ENCODE data around the gene HSPA1L. TPM values are rescaled to one million over a fixed set of nuclear protein-coding genes. Genes with fewer than 3 reads are reported as not detected.
"Not testable (repeated sequence)": the region's sequence is repeated elsewhere in the genome, so short reads cannot be mapped to it uniquely, and the experiment has no call there.

The HSPA1L gene
- 0.70 TPM for polyA plus RNA-seq (2013, experiment 1 of 2)
- polyA plus RNA-seq (2013, experiment 2 of 2) = 0.64 TPM

DNA sequence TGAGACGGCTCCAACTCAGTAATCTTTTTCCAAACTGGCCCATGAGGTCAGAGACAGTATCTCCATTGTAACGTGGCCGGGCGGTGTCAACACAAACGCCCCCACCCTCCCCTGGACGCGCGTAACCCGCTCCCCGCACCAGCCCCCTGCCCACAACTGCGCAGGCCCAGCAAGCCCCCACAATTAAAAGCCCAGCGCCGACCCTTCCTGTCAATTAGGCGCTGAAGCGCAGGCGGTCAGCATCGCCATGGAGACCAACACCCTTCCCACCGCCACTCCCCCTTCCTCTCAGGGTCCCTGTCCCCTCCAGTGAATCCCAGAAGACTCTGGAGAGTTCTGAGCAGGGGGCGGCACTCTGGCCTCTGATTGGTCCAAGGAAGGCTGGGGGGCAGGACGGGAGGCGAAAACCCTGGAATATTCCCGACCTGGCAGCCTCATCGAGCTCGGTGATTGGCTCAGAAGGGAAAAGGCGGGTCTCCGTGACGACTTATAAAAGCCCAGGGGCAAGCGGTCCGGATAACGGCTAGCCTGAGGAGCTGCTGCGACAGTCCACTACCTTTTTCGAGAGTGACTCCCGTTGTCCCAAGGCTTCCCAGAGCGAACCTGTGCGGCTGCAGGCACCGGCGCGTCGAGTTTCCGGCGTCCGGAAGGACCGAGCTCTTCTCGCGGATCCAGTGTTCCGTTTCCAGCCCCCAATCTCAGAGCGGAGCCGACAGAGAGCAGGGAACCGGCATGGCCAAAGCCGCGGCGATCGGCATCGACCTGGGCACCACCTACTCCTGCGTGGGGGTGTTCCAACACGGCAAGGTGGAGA lies at the start of gene HSPA1L, which contains the start of gene HSPA1A:
HSPA1L (minus strand) TSS at position 259 of the 814 bp plus-strand sequence. CDS start 3,311 bp downstream, outside the sequence.
HSPA1A (plus strand) TSS at position 519 of the 814 bp plus-strand sequence; CDS start at position 733, 214 bp downstream.
- Histone ChIP-seq H3K9ac (ENCODE audit: low read length) (peak within 1 kb of the TSS; percentile 91), H3K4ac (ENCODE audit: low read depth in 1 of 2, low read length in 2 of 2) (peak within 1 kb of the TSS in 1 of 2 experiments; percentile 82), H3K79me1 (replicated peaks; ENCODE audit: low read length, poor library complexity, severe bottlenecking) (peaks cover 2% of the 10 kb centered on the region), H4K8ac (ENCODE audit: low read length) (peak within 1 kb of the TSS; percentile 75), H3K27ac (ENCODE audit: low read length, poor library complexity, severe bottlenecking) (peak within 1 kb of the TSS; percentile 100), H3K23ac (ENCODE audit: low read length in 2 of 2) (peak within 1 kb of the TSS in 1 of 2 experiments; percentile 24), H3K4me2 (ENCODE audit: low read length, poor library complexity, severe bottlenecking) (peak within 1 kb of the TSS; percentile 84), H3K4me3 (ENCODE audit: insufficient read depth in 1 of 2, low read depth in 1 of 2, low read length in 2 of 2) (peak within 1 kb of the TSS; percentile 58 to 81), H2BK15ac (ENCODE audit: low read depth, poor library complexity, severe bottlenecking) (peak within 1 kb of the TSS; percentile 93), H2BK120ac (ENCODE audit: low read depth, low read length) (peak within 1 kb of the TSS; percentile 97), H4K91ac (ENCODE audit: low read length) (peak within 1 kb of the TSS; percentile 43), H3K14ac (ENCODE audit: low read length in 2 of 2) (no peak within 1 kb of the TSS), H2AFZ (ENCODE audit: low read depth, low read length) (peak within 1 kb of the TSS; percentile 15), H2BK12ac (ENCODE audit: low read length in 2 of 2) (peak within 1 kb of the TSS in 1 of 2 experiments; percentile 45), H2BK5ac (ENCODE audit: low read depth, low read length, poor library complexity, severe bottlenecking) (peak within 1 kb of the TSS; percentile 66), H3K9me3 (ENCODE audit: control insufficient read depth, low read length) (no peaks in the 10 kb centered on the region), H3K18ac (ENCODE audit: low read depth in 1 of 2, low read length in 2 of 2) (peak within 1 kb of the TSS; percentile 64 to 84), H2AK5ac (ENCODE audit: low read length, severe bottlenecking) (no peak within 1 kb of the TSS), H3K27me3 (ENCODE audit: control insufficient read depth in 1 of 2, insufficient read depth in 1 of 2, low read length in 2 of 2) (no peaks in the 10 kb centered on the region), H3K4me1 (ENCODE audit: control insufficient read depth, insufficient read depth, low read depth, low read length) (peaks cover 8% of the 10 kb centered on the region), H3K36me3 (ENCODE audit: control insufficient read depth in 1 of 2, insufficient read depth in 2 of 2, low read depth in 1 of 2, low read length in 2 of 2) (no peaks in the 10 kb centered on the region)
- peak; percentile 97 for DNase-seq
- WGBS = 6% methylated on average over 42 of the region's 56 CpGs

DNA sequence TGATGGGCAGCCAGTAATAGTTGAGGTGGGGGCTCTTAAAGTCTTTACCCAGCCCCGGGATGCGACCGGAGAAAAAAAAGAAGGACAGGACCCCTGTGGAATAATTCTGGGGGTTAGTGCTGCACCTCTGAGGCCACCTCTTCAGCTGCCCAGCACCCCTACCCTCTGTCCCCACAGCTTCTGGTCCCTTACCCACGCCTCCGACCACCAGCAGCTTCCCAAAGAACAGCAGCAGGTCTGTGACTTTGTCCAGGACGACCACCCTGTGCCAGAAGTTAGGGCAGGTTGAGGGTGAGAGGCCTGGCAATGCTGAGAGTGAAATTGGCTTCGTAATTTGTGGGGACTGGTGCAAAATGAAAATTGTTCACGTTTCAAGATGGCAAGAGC lies 49.7 kb upstream of the HSPA1L start:
- Histone ChIP-seq H3K4me1 (ENCODE audit: control insufficient read depth, insufficient read depth, low read depth, low read length) (peaks cover 13% of the 10 kb centered on the region), H3K4me2 (ENCODE audit: low read length, poor library complexity, severe bottlenecking) (no peak overlapping the region), H3K18ac (ENCODE audit: low read depth in 1 of 2, low read length in 2 of 2) (no peak overlapping the region), H3K14ac (ENCODE audit: low read length in 2 of 2) (no peak overlapping the region), H2BK5ac (ENCODE audit: low read depth, low read length, poor library complexity, severe bottlenecking) (no peak overlapping the region), H3K23ac (ENCODE audit: low read length in 2 of 2) (no peak overlapping the region), H4K8ac (ENCODE audit: low read length) (no peak overlapping the region), H3K36me3 (ENCODE audit: control insufficient read depth in 1 of 2, insufficient read depth in 2 of 2, low read depth in 1 of 2, low read length in 2 of 2) (peaks cover 15 to 16% of the 10 kb centered on the region in 2 experiments), H2BK15ac (ENCODE audit: low read depth, poor library complexity, severe bottlenecking) (no peak overlapping the region), H3K4me3 (ENCODE audit: insufficient read depth in 1 of 2, low read depth in 1 of 2, low read length in 2 of 2) (no peak overlapping the region), H2BK12ac (ENCODE audit: low read length in 2 of 2) (no peak overlapping the region), H4K91ac (ENCODE audit: low read length) (no peak overlapping the region), H3K27me3 (ENCODE audit: control insufficient read depth in 1 of 2, insufficient read depth in 1 of 2, low read length in 2 of 2) (peaks cover 0 to 12% of the 10 kb centered on the region in 2 experiments), H3K27ac (ENCODE audit: low read length, poor library complexity, severe bottlenecking) (no peak overlapping the region), H2AK5ac (ENCODE audit: low read length, severe bottlenecking) (no peak overlapping the region), H2AFZ (ENCODE audit: low read depth, low read length) (no peak overlapping the region), H3K9ac (ENCODE audit: low read length) (peak overlapping the region; percentile 87), H2BK120ac (ENCODE audit: low read depth, low read length) (no peak overlapping the region), H3K4ac (ENCODE audit: low read depth in 1 of 2, low read length in 2 of 2) (peak overlapping the region in 1 of 2 experiments; percentile 7), H3K79me1 (replicated peaks; ENCODE audit: low read length, poor library complexity, severe bottlenecking) (peaks cover 23% of the 10 kb centered on the region), H3K9me3 (ENCODE audit: control insufficient read depth, low read length) (no peaks in the 10 kb centered on the region)
- 90% methylated on average over 5 of the region's 8 CpGs for WGBS
- no peak for DNase-seq

DNA sequence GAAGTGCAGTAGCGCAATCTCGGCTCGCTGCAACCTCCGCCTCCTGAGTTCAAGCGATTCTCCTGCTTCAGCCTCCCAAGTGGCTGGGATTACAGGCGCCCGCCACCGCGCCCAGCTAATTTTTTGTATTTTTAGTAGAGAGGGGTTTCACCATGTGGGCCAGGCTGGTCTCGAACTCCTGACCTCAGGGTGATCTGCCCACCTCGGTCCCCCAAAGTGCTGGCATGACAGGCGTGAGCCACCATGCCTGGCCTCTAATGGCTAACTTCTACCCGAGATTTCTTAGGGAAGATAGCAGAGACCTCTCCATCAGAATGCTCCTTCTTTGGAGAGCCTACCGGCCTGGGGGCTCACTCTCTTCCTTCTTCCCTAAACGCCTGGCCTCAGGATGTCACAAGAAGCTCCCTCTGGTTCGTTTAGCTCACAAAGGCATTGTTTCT lies 49.1 kb upstream of the HSPA1L start:
- peak overlapping the region; percentile 30 for H3K27ac ChIP-seq (ENCODE audit: low read length, poor library complexity, severe bottlenecking)
- peak overlapping the region in 1 of 2 experiments; percentile 85 for H3K4me3 ChIP-seq (ENCODE audit: insufficient read depth in 1 of 2, low read depth in 1 of 2, low read length in 2 of 2)
- not testable (repeated sequence) for H3K27me3 ChIP-seq (ENCODE audit: control insufficient read depth in 1 of 2, insufficient read depth in 1 of 2, low read length in 2 of 2); H2BK120ac ChIP-seq (ENCODE audit: low read depth, low read length); DNase-seq; H4K91ac ChIP-seq (ENCODE audit: low read length); H2AFZ ChIP-seq (ENCODE audit: low read depth, low read length); H2BK15ac ChIP-seq (ENCODE audit: low read depth, poor library complexity, severe bottlenecking); H4K8ac ChIP-seq (ENCODE audit: low read length); H2AK5ac ChIP-seq (ENCODE audit: low read length, severe bottlenecking); H3K23ac ChIP-seq (ENCODE audit: low read length in 2 of 2); H3K14ac ChIP-seq (ENCODE audit: low read length in 2 of 2); H2BK5ac ChIP-seq (ENCODE audit: low read depth, low read length, poor library complexity, severe bottlenecking); H3K9me3 ChIP-seq (ENCODE audit: control insufficient read depth, low read length); H2BK12ac ChIP-seq (ENCODE audit: low read length in 2 of 2)
- H3K4me1 ChIP-seq (ENCODE audit: control insufficient read depth, insufficient read depth, low read depth, low read length) = peaks cover 11% of the 10 kb centered on the region
- 41% methylated on average over 15 of the region's 16 CpGs for WGBS
- peak overlapping the region in 1 of 2 experiments; percentile 16 for H3K18ac ChIP-seq (ENCODE audit: low read depth in 1 of 2, low read length in 2 of 2)
- H3K4ac ChIP-seq (ENCODE audit: low read depth in 1 of 2, low read length in 2 of 2) = peak overlapping the region in 1 of 2 experiments; percentile 2
- H3K4me2 ChIP-seq (ENCODE audit: low read length, poor library complexity, severe bottlenecking) = peak overlapping the region; percentile 58
- peaks cover 22 to 23% of the 10 kb centered on the region in 2 experiments for H3K36me3 ChIP-seq (ENCODE audit: control insufficient read depth in 1 of 2, insufficient read depth in 2 of 2, low read depth in 1 of 2, low read length in 2 of 2)
- peaks cover 30% of the 10 kb centered on the region for H3K79me1 ChIP-seq (replicated peaks; ENCODE audit: low read length, poor library complexity, severe bottlenecking)
- peak overlapping the region; percentile 87 for H3K9ac ChIP-seq (ENCODE audit: low read length)

Measured in mesenchymal stem cell (in vitro differentiated cells and primary cell).